ENCODE measurements around the gene CFAP410.

DNA sequence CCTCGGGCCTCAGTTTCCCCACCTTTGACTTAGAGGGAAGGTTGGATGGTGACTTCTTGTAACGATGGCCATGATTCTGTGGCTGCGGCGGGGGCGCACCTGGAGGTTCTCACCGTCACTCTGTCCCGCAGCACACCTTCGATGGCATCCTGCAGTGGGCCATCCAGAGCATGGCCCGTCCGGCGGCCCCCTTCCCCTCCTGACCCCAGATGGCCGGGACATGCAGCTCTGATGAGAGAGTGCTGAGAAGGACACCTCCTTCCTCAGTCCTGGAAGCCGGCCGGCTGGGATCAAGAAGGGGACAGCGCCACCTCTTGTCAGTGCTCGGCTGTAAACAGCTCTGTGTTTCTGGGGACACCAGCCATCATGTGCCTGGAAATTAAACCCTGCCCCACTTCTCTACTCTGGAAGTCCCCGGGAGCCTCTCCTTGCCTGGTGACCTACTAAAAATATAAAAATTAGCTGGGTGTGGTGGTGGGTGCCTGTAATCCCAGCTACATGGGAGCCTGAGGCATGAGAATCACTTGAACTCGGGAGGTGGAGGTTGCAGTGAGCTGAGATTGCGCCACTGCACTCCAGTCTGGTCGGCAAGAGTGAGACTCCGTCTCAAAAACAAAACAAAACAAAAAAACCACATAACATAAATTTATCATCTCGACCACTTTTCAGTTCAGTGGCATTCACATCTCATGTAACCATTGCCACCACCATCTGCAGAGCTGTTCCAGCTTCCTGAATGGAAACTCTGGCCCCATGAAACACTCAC lies 41.5 kb downstream of the CFAP410 start:
- TF ChIP-seq, protein P1, sequence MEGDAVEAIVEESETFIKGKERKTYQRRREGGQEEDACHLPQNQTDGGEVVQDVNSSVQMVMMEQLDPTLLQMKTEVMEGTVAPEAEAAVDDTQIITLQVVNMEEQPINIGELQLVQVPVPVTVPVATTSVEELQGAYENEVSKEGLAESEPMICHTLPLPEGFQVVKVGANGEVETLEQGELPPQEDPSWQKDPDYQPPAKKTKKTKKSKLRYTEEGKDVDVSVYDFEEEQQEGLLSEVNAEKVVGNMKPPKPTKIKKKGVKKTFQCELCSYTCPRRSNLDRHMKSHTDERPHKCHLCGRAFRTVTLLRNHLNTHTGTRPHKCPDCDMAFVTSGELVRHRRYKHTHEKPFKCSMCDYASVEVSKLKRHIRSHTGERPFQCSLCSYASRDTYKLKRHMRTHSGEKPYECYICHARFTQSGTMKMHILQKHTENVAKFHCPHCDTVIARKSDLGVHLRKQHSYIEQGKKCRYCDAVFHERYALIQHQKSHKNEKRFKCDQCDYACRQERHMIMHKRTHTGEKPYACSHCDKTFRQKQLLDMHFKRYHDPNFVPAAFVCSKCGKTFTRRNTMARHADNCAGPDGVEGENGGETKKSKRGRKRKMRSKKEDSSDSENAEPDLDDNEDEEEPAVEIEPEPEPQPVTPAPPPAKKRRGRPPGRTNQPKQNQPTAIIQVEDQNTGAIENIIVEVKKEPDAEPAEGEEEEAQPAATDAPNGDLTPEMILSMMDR (IDR thresholded peaks at IDR 0.05) = peak; percentile 74 to 92 (median 86)
- peak; percentile 62 for TF ChIP-seq POLR2AphosphoS5 (IDR thresholded peaks at IDR 0.05)
- TF ChIP-seq POLR2A (IDR thresholded peaks at IDR 0.05) = no peak

Data from prostate gland (tissue), 2 donors.